ENCODE measurements around the gene TEX36.
"Not testable (repeated sequence)": the region's sequence is repeated elsewhere in the genome, so short reads cannot be mapped to it uniquely, and the experiment has no call there.

Gene TEX36

GRCh38 chr10:125720002-125720382 lies 37.0 kb upstream of the TEX36 start:
- Histone ChIP-seq H3K9ac (peak overlapping the region; percentile 50), H3K9me3 (ENCODE audit: control insufficient read depth, low read length) (no peaks in the 10 kb centered on the region), H3K4me3 (ENCODE audit: low read depth, low read length) (peak overlapping the region; percentile 98), H3K27me3 (ENCODE audit: control insufficient read depth, insufficient read depth, low read length) (no peaks in the 10 kb centered on the region), H2AFZ (peak overlapping the region; percentile 92), H3K4me2 (ENCODE audit: low read length) (peak overlapping the region; percentile 99), H3K4me1 (no peaks in the 10 kb centered on the region), H3K27ac (peak overlapping the region; percentile 55), H3K79me2 (no peaks in the 10 kb centered on the region), H3K36me3 (ENCODE audit: control insufficient read depth, insufficient read depth, low read length) (no peaks in the 10 kb centered on the region)
- no peak for TF ChIP-seq CTCF (IDR thresholded peaks at IDR 0.05)

- Histone ChIP-seq H3K27ac (peak within 1 kb of the TSS; percentile 70), H3K79me2 (no peaks in the 10 kb centered on the region), H3K4me2 (ENCODE audit: low read length) (peak within 1 kb of the TSS; percentile 99), H3K9me3 (ENCODE audit: control insufficient read depth, low read length) (no peaks in the 10 kb centered on the region), H3K4me1 (no peaks in the 10 kb centered on the region), H3K27me3 (ENCODE audit: control insufficient read depth, insufficient read depth, low read length) (no peaks in the 10 kb centered on the region), H2AFZ (peak within 1 kb of the TSS; percentile 92), H3K9ac (peak within 1 kb of the TSS; percentile 50), H3K4me3 (ENCODE audit: low read depth, low read length) (peak within 1 kb of the TSS; percentile 98), H3K36me3 (ENCODE audit: control insufficient read depth, insufficient read depth, low read length) (no peaks in the 10 kb centered on the region)
- no peak for TF ChIP-seq CTCF (IDR thresholded peaks at IDR 0.05)
Observed at GRCh38 chr10:125719173-125720001, 36.4 kb upstream of the TEX36 start, which contains the start of gene EDRF1. Gene EDRF1, plus strand, starts transcription at chr10:125719709. Its CDS starts 99 bp downstream, at chr10:125719808.

- not testable (repeated sequence) for H3K4me2 ChIP-seq (ENCODE audit: low read length); H3K79me2 ChIP-seq; H3K36me3 ChIP-seq (ENCODE audit: control insufficient read depth, insufficient read depth, low read length); H3K4me3 ChIP-seq (ENCODE audit: low read depth, low read length); H3K27ac ChIP-seq; H3K9me3 ChIP-seq (ENCODE audit: control insufficient read depth, low read length); H3K9ac ChIP-seq; H2AFZ ChIP-seq; H3K27me3 ChIP-seq (ENCODE audit: control insufficient read depth, insufficient read depth, low read length); H3K4me1 ChIP-seq
Observed at GRCh38 chr10:125714728-125715127, 31.8 kb upstream of the TEX36 start.

GRCh38 chr10:125711110-125711750 lies 28.3 kb upstream of the TEX36 start:
- Histone ChIP-seq H3K9me3 (ENCODE audit: control insufficient read depth, low read length) (no peaks in the 10 kb centered on the region), H3K79me2 (no peaks in the 10 kb centered on the region), H3K4me2 (ENCODE audit: low read length) (no peak overlapping the region), H3K27me3 (ENCODE audit: control insufficient read depth, insufficient read depth, low read length) (no peaks in the 10 kb centered on the region), H2AFZ (no peak overlapping the region), H3K36me3 (ENCODE audit: control insufficient read depth, insufficient read depth, low read length) (peaks cover 3% of the 10 kb centered on the region), H3K9ac (no peak overlapping the region), H3K27ac (no peak overlapping the region), H3K4me3 (ENCODE audit: low read depth, low read length) (no peak overlapping the region), H3K4me1 (no peaks in the 10 kb centered on the region)
- TF ChIP-seq CTCF (IDR thresholded peaks at IDR 0.05) = no peak

GRCh38 chr10:125709553-125710474 lies 26.9 kb upstream of the TEX36 start:
- Histone ChIP-seq H3K9me3 (ENCODE audit: control insufficient read depth, low read length) (no peaks in the 10 kb centered on the region), H3K9ac (no peak overlapping the region), H3K36me3 (ENCODE audit: control insufficient read depth, insufficient read depth, low read length) (peaks cover 3% of the 10 kb centered on the region), H3K4me3 (ENCODE audit: low read depth, low read length) (no peak overlapping the region), H3K27ac (no peak overlapping the region), H3K4me1 (no peaks in the 10 kb centered on the region), H3K79me2 (no peaks in the 10 kb centered on the region), H2AFZ (no peak overlapping the region), H3K4me2 (ENCODE audit: low read length) (no peak overlapping the region), H3K27me3 (ENCODE audit: control insufficient read depth, insufficient read depth, low read length) (no peaks in the 10 kb centered on the region)
- no peak for TF ChIP-seq CTCF (IDR thresholded peaks at IDR 0.05)
